Endodermal cell (in vitro differentiated cells): ENCODE data around the gene CLDN4. TPM values are rescaled to one million over a fixed set of nuclear protein-coding genes. Genes with fewer than 3 reads are reported as not detected.
"Not testable (repeated sequence)": the region's sequence is repeated elsewhere in the genome, so short reads cannot be mapped to it uniquely, and the experiment has no call there.

Experiments used
- DNase-seq: peaks from one replicate; pipeline ENCODE4 v3.0.0-alpha.2; 2017
- H3K27ac ChIP-seq: 2 replicates; pipeline ENCODE4 v1.5.1; 2013; ENCODE audit warnings: mild to moderate bottlenecking, low read depth, low read length, moderate library complexity
- H3K27me3 ChIP-seq: 2 replicates; pipeline ENCODE4 v1.6.1; 2013; ENCODE audit warnings: mild to moderate bottlenecking, low read length, moderate library complexity; ENCODE audit not compliant: insufficient read depth, control insufficient read depth, poor library complexity, severe bottlenecking
- H3K36me3 ChIP-seq: 2 replicates; pipeline ENCODE4 v1.7.0; 2013; ENCODE audit warnings: mild to moderate bottlenecking, low read length, moderate library complexity; ENCODE audit not compliant: control insufficient read depth, insufficient read depth
- H3K4me1 ChIP-seq: one replicate; pipeline ENCODE4 v1.7.0; 2013; ENCODE audit warnings: low read length; ENCODE audit not compliant: control insufficient read depth, insufficient read depth
- H3K4me3 ChIP-seq: 2 replicates; pipeline ENCODE4 v1.5.1; 2013; ENCODE audit warnings: mild to moderate bottlenecking, low read length, moderate library complexity
- H3K9ac ChIP-seq: 2 replicates; pipeline ENCODE4 v1.6.1; 2013; ENCODE audit warnings: mild to moderate bottlenecking, low read length, moderate library complexity; ENCODE audit not compliant: poor library complexity, severe bottlenecking; ENCODE audit errors: extremely low read depth
- H3K9me3 ChIP-seq: 2 replicates; pipeline ENCODE4 v1.6.1; 2013; ENCODE audit warnings: mild to moderate bottlenecking, low read length, moderate library complexity; ENCODE audit not compliant: control insufficient read depth
- H3K27ac Mint-ChIP-seq: 2 replicates; pipeline ENCODE4 v1.8.0; 2020; ENCODE audit warnings: mixed read lengths
- H3K27me3 Mint-ChIP-seq: 2 replicates; pipeline ENCODE4 v1.8.0; 2021; ENCODE audit warnings: mild to moderate bottlenecking, mixed read lengths; ENCODE audit not compliant: insufficient read depth
- H3K36me3 Mint-ChIP-seq: 2 replicates; pipeline ENCODE4 v1.8.0; 2020; ENCODE audit warnings: low read depth, mixed read lengths
- H3K4me1 Mint-ChIP-seq: 2 replicates; pipeline ENCODE4 v1.8.0; 2020; ENCODE audit warnings: mixed read lengths
- H3K4me3 Mint-ChIP-seq: 2 replicates; pipeline ENCODE4 v1.8.0; 2020; ENCODE audit warnings: mild to moderate bottlenecking, moderate library complexity, mixed read lengths
- H3K9me3 Mint-ChIP-seq: 2 replicates; pipeline ENCODE4 v1.8.0; 2020; ENCODE audit warnings: mild to moderate bottlenecking, mixed read lengths
- WGBS, 2 experiments: methylation state at CpG; one replicate each; pipeline versions ENCODE4 v1.1.5 to v1.1.7; 2013; ENCODE audit warnings: missing lambda C conversion rate in 2 of 2, mixed read lengths in 1 of 2; ENCODE audit not compliant: insufficient coverage in 1 of 2, insufficient read length in 1 of 2; 5-methylcytosine and 5-hydroxymethylcytosine counted together
- long read RNA-seq, 4 experiments: library from polyadenylated mRNA in 2 of 4; library from RNA in 1 of 4; library from capped mRNA in 1 of 4; stranded (forward) in 3 of 4; unstranded in 1 of 4; transcript quantifications; one replicate each; pipeline ENCODE4 v2.0.0, GENCODE V29; 2020 to 2021; ENCODE audit warnings: inconsistent platforms in 1 of 4
- polyA plus RNA-seq, 2 experiments: library from polyadenylated mRNA; stranded (reverse); fragments of 50-300 nt; gene quantifications; one replicate each; pipeline ENCODE4 v1.2.3, GENCODE V29; 2013
- total RNA-seq, 2 donors: library from RNA; stranded (reverse); fragmentation: NEBNext Ultra II Directional in 1 of 2; extraction: Animal tissue kit (Norgen Biotek cat#: 25700) in 1 of 2; gene quantifications; 2 replicates in 1 of 2; 3 replicates in 1 of 2; pipeline ENCODE4 v1.2.1, GENCODE V29; 2021
- TF ChIP-seq, protein P1 (sequence below): fragments of 200-600 bp; sonication (generic); conservative IDR thresholded peaks from 2 replicates; pipeline ENCODE4 v1.5.0; 2021; ENCODE audit warnings: antibody characterized with exemption, mild to moderate bottlenecking

CLDN4 gene, protein sequence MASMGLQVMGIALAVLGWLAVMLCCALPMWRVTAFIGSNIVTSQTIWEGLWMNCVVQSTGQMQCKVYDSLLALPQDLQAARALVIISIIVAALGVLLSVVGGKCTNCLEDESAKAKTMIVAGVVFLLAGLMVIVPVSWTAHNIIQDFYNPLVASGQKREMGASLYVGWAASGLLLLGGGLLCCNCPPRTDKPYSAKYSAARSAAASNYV
- 1 to 10 TPM; 5.6 to 9.7 TPM for total RNA-seq
- 2.2 TPM for polyA plus RNA-seq (2013, experiment 1 of 2)
- polyA plus RNA-seq (2013, experiment 2 of 2): 1.8 TPM
- long read RNA-seq, experiment 1, partial matches to known transcripts: 0 of 4 reads
- long read RNA-seq, experiment 1, other reads (novel, unspliced or antisense): 0 of 4 reads
- long read RNA-seq, experiment 2, transcript CLDN4-201 (1 exons, 1,831 nt): major isoform, 19 of 21 reads
- long read RNA-seq, experiment 2, partial matches to known transcripts: 0 of 21 reads
- long read RNA-seq, experiment 2, other reads (novel, unspliced or antisense): 2 of 21 reads
- long read RNA-seq, experiment 3, transcript CLDN4-201 (1 exons, 1,831 nt): major isoform, 39 of 39 reads
- long read RNA-seq, experiment 3, partial matches to known transcripts: 0 of 39 reads
- long read RNA-seq, experiment 3, other reads (novel, unspliced or antisense): 0 of 39 reads
- long read RNA-seq, experiment 4, transcript CLDN4-201 (1 exons, 1,831 nt): major isoform, 31 of 31 reads
- long read RNA-seq, experiment 4, partial matches to known transcripts: 0 of 31 reads
- long read RNA-seq, experiment 4, other reads (novel, unspliced or antisense): 0 of 31 reads

- Mint-ChIP-seq H3K27ac (peak within 1 kb of the TSS; percentile 95), H3K36me3 (peaks cover 8% of the 10 kb centered on the region), H3K4me3 (peak within 1 kb of the TSS; percentile 39), H3K4me1 (peaks cover 54% of the 10 kb centered on the region), H3K9me3 (peaks cover 16% of the 10 kb centered on the region), H3K27me3 (peaks cover 2% of the 10 kb centered on the region)
- 88 to 90% methylated on average over 31 to 42 of the region's 42 CpGs for WGBS, 2 experiments
- DNase-seq: peak; percentile 94
- Histone ChIP-seq H3K4me1 (peaks cover 3% of the 10 kb centered on the region), H3K36me3 (no peaks in the 10 kb centered on the region), H3K27ac (no peak within 1 kb of the TSS), H3K9me3 (no peaks in the 10 kb centered on the region), H3K27me3 (no peaks in the 10 kb centered on the region), H3K9ac (no peak within 1 kb of the TSS), H3K4me3 (no peak within 1 kb of the TSS)
- TF ChIP-seq, protein P1, sequence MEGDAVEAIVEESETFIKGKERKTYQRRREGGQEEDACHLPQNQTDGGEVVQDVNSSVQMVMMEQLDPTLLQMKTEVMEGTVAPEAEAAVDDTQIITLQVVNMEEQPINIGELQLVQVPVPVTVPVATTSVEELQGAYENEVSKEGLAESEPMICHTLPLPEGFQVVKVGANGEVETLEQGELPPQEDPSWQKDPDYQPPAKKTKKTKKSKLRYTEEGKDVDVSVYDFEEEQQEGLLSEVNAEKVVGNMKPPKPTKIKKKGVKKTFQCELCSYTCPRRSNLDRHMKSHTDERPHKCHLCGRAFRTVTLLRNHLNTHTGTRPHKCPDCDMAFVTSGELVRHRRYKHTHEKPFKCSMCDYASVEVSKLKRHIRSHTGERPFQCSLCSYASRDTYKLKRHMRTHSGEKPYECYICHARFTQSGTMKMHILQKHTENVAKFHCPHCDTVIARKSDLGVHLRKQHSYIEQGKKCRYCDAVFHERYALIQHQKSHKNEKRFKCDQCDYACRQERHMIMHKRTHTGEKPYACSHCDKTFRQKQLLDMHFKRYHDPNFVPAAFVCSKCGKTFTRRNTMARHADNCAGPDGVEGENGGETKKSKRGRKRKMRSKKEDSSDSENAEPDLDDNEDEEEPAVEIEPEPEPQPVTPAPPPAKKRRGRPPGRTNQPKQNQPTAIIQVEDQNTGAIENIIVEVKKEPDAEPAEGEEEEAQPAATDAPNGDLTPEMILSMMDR: no peak
Observed at GRCh38 chr7:73830681-73831583, at the start of gene CLDN4. Gene CLDN4 (plus strand): TSS chr7:73830996. CDS start chr7:73831202, 206 bp downstream.

DNA sequence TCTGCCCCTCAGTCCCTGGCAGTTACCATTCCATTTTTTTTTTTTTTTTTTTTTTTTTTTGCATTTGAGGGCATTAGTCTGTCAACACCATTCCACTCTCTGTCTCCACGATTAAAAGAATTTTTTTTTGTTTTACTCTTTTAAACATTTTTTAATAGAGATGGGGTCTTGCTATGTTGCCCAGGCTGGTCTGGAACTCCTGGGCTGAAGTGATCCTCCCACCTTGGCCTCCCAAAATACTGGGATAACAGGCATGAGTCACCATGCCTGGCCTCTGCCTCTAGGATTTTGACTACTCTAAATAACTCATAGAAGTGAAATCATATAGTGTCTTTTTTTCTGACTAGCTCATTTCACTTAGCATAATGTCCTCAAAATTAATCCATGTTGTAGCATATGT is 44.2 kb upstream of the CLDN4 start:
- Mint-ChIP-seq H3K27ac (no peak overlapping the region), H3K9me3 (peaks cover 24% of the 10 kb centered on the region), H3K27me3 (peaks cover 9% of the 10 kb centered on the region), H3K4me3 (no peak overlapping the region), H3K36me3 (peaks cover 3% of the 10 kb centered on the region), H3K4me1 (no peaks in the 10 kb centered on the region)
- no CpG with 5 or more reads among the region's 1 CpG for WGBS, 2 experiments
- H3K27ac ChIP-seq: no peak overlapping the region
- H3K36me3 ChIP-seq: no peaks in the 10 kb centered on the region
- no peak overlapping the region for H3K9ac ChIP-seq
- TF ChIP-seq, protein P1: no peak
- no peak for DNase-seq
- H3K4me3 ChIP-seq: no peak overlapping the region
- H3K27me3 ChIP-seq: no peaks in the 10 kb centered on the region
- H3K9me3 ChIP-seq: no peaks in the 10 kb centered on the region
- no peaks in the 10 kb centered on the region for H3K4me1 ChIP-seq

GRCh38 chr7:73787786-73788048 is 43.1 kb upstream of the CLDN4 start:
- not testable (repeated sequence) for H3K36me3 ChIP-seq, H3K4me3 Mint-ChIP-seq, H3K27ac Mint-ChIP-seq, H3K36me3 Mint-ChIP-seq, H3K9me3 ChIP-seq, H3K4me1 Mint-ChIP-seq, H3K27me3 ChIP-seq, H3K27ac ChIP-seq, H3K4me1 ChIP-seq, H3K4me3 ChIP-seq, H3K27me3 Mint-ChIP-seq, H3K9ac ChIP-seq, DNase-seq
- no CpG with 5 or more reads among the region's 1 CpG for WGBS, 2 experiments
- H3K9me3 Mint-ChIP-seq: peaks cover 14% of the 10 kb centered on the region
